Pancreas (tissue), 10 donors: Measurements from ENCODE around the gene TP63. TPM values are rescaled to one million over a fixed set of nuclear protein-coding genes. Genes with fewer than 3 reads are reported as not detected.

ENCODE experiments used
- ATAC-seq, 4 donors: fragments of 200-7000 bp; cut with Tn5 transposase; one replicate each; pipeline versions ENCODE4 v1.8.0 to v1.9.1; 2020; ENCODE audit warnings: mild to moderate bottlenecking in 4 of 4, moderate library complexity in 4 of 4
- DNase-seq, 6 donors: peaks; one replicate each; pipeline ENCODE4 v3.0.0-alpha.2; 2020
- FAIRE-seq: peaks from 2 replicates; lab custom pipeline; 2012; peaks lifted over from hg19 to GRCh38; lab: Jason Lieb, UNC
- H3K27ac ChIP-seq, 4 donors: fragments of 200-600 bp; sonication (generic); 1 replicate in 3 of 4; 2 replicates in 1 of 4; pipeline versions ENCODE4 v1.5.0 to v1.8.0; 2020
- H3K27me3 ChIP-seq, 4 donors: fragments of 200-600 bp; one replicate each; pipeline ENCODE4 v1.8.0; 2021
- H3K36me3 ChIP-seq, 3 donors: fragments of 200-600 bp; sonication (generic) in 1 of 3; one replicate each; pipeline versions ENCODE4 v1.5.0 to v1.8.0; 2020 to 2021
- H3K4me1 ChIP-seq, 3 donors: fragments of 200-600 bp; one replicate each; pipeline ENCODE4 v1.8.0; 2021
- H3K4me3 ChIP-seq, 4 donors: fragments of 200-600 bp; sonication (generic) in 2 of 4; one replicate each; pipeline versions ENCODE4 v1.5.0 to v1.8.0; 2020 to 2021
- H3K9me3 ChIP-seq, 4 donors: fragments of 200-600 bp; one replicate each; pipeline ENCODE4 v1.8.0; 2021
- CTCF ChIP-seq, 4 donors: fragments of 200-600 bp; sonication (generic) in 3 of 4; IDR thresholded peaks; one replicate each; pipeline versions ENCODE4 v1.5.0 to v1.8.0; 2021; ENCODE audit warnings: antibody characterized with exemption in 4 of 4
- WGBS, 2 donors: extraction: QIAGEN DNeasy Blood & Tissue Kit; methylation state at CpG; one replicate each; pipeline ENCODE4 v1.1.7; 2013; 5-methylcytosine and 5-hydroxymethylcytosine counted together
- intact Hi-C, 3 donors: fragments of 100-400 bp; cut with DNase I; formaldehyde crosslinking; loops; one replicate each; pipeline versions ENCODE4 v1.11.1 to v1.14.2; 2022
- polyA plus RNA-seq, 2 donors: library from polyadenylated mRNA; stranded (reverse); fragments of 200-250 nt; gene quantifications; one replicate each; pipeline ENCODE4 v1.2.3, GENCODE V29; 2013
- total RNA-seq, 6 donors: library from RNA; stranded (reverse); fragmentation: NEBNext Ultra II Directional in 4 of 6; extraction: Animal tissue kit (Norgen Biotek cat#: 25700) in 4 of 6; gene quantifications; one replicate each; pipeline versions ENCODE4 v1.2.1 to v1.2.4, GENCODE V29; 2021 to 2023
- donor health status: healthy with polysubstance abuse.
- donor health status: DM: no; HTN: no; CAD: no; lungs with moderate emphysema.
- donor health status: DM: no; HTN: no; CAD: no.
- donor health status: control.
- donor health status: control.
- donor health status: Bipolar disorder and iron deficiency.
- donor health status: DM: yes; HTN: yes; CAD: no.
- donor health status: DM: no; HTN: no; CAD: no.
- donor health status: DM: no; HTN: no; CAD: no.
- donor health status: DM: yes; HTN: yes; CAD: no.

The TP63 gene
- total and polyA plus RNA-seq, 8 donors: 0.02 to 0.47 (median 0.06) TPM; not detected in 3

GRCh38 chr3:189899186-189899585, 268.0 kb downstream of the TP63 start:
- DNase-seq: no peak
- Histone ChIP-seq H3K4me1 (no peaks in the 10 kb centered on the region), H3K27ac (no peak overlapping the region), H3K4me3 (no peak overlapping the region), H3K27me3 (no peaks in the 10 kb centered on the region), H3K9me3 (no peaks in the 10 kb centered on the region), H3K36me3 (no peaks in the 10 kb centered on the region)
- ATAC-seq: no peak
- intact Hi-C loops: no loop called here
- WGBS, 2 donors: 87 to 92% methylated on average over 3 of the region's 3 CpGs
- no peak for TF ChIP-seq CTCF (IDR thresholded peaks at IDR 0.05)
- no peak for FAIRE-seq

GRCh38 chr3:189900578-189900977, 269.4 kb downstream of the TP63 start:
- Histone ChIP-seq H3K9me3 (no peaks in the 10 kb centered on the region), H3K36me3 (no peaks in the 10 kb centered on the region), H3K27ac (no peak overlapping the region), H3K27me3 (no peaks in the 10 kb centered on the region), H3K4me3 (no peak overlapping the region), H3K4me1 (no peaks in the 10 kb centered on the region)
- FAIRE-seq (no peak), DNase-seq (no peak), ATAC-seq (no peak)
- intact Hi-C loops: no loop called here
- no peak for TF ChIP-seq CTCF (IDR thresholded peaks at IDR 0.05)
- 69 to 71% methylated on average over 5 of the region's 5 CpGs for WGBS, 2 donors

GRCh38 chr3:189901481-189901880, 270.3 kb downstream of the TP63 start:
- Histone ChIP-seq H3K9me3 (no peaks in the 10 kb centered on the region), H3K36me3 (no peaks in the 10 kb centered on the region), H3K4me1 (no peaks in the 10 kb centered on the region), H3K27ac (no peak overlapping the region), H3K4me3 (no peak overlapping the region), H3K27me3 (no peaks in the 10 kb centered on the region)
- WGBS, 2 donors: 78 to 85% methylated on average over 6 of the region's 6 CpGs
- TF ChIP-seq CTCF (IDR thresholded peaks at IDR 0.05): no peak
- ATAC-seq: no peak
- intact Hi-C loops: no loop called here
- DNase-seq: no peak
- FAIRE-seq: no peak

- no peak for DNase-seq
- no peak overlapping the region for H3K27ac ChIP-seq
- H3K36me3 ChIP-seq: no peaks in the 10 kb centered on the region
- no peaks in the 10 kb centered on the region for H3K4me1 ChIP-seq
- peak in 1 of 4 donors; percentile 43 for ATAC-seq
- H3K9me3 ChIP-seq: no peaks in the 10 kb centered on the region
- TF ChIP-seq CTCF (IDR thresholded peaks at IDR 0.05): no peak
- FAIRE-seq: no peak
- 83 to 84% methylated on average over 2 of the region's 2 CpGs for WGBS, 2 donors
- H3K4me3 ChIP-seq: no peak overlapping the region
- intact Hi-C loops: no loop called here
- H3K27me3 ChIP-seq: no peaks in the 10 kb centered on the region
Measured at GRCh38 chr3:189902230-189903186, 271.3 kb downstream of the TP63 start.
